GM21528 (cell line): ENCODE results near the gene MEG3.
"Not testable (repeated sequence)": the region's sequence is repeated elsewhere in the genome, so short reads cannot be mapped to it uniquely, and the experiment has no call there.

ENCODE experiments used
- ATAC-seq: cut with Tn5 transposase; IDR thresholded peaks from one replicate; pipeline ENCODE4 v1.9.1; 2021; ENCODE audit warnings: mild to moderate bottlenecking, moderate library complexity; ENCODE audit not compliant: unreplicated experiment, low FRiP score

Gene MEG3

DNA sequence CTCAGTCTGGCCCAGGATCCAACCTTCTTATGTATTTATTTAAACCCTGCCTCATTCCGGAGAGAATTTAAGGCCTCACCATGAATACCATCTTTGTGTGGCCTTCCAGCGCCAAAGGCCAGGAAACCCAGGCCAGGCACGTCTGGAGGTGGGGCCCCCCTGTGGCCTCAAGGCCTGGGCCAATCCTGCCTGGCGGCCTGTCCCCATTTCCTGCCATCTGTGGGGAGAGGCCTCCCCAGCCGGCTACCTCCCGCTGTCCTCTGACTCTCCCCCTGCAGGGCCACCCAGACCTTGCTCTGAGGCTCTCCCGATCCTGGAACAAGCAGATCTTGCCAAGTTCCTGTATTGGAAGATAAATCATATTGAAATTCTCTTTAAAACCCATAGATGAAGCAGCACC lies 37.4 kb upstream of the MEG3 start:
- ATAC-seq, result no peak

- ATAC-seq, result no peak
These were observed 37.0 kb upstream of the MEG3 start for GRCh38 chr14:100788942-100789341.

DNA sequence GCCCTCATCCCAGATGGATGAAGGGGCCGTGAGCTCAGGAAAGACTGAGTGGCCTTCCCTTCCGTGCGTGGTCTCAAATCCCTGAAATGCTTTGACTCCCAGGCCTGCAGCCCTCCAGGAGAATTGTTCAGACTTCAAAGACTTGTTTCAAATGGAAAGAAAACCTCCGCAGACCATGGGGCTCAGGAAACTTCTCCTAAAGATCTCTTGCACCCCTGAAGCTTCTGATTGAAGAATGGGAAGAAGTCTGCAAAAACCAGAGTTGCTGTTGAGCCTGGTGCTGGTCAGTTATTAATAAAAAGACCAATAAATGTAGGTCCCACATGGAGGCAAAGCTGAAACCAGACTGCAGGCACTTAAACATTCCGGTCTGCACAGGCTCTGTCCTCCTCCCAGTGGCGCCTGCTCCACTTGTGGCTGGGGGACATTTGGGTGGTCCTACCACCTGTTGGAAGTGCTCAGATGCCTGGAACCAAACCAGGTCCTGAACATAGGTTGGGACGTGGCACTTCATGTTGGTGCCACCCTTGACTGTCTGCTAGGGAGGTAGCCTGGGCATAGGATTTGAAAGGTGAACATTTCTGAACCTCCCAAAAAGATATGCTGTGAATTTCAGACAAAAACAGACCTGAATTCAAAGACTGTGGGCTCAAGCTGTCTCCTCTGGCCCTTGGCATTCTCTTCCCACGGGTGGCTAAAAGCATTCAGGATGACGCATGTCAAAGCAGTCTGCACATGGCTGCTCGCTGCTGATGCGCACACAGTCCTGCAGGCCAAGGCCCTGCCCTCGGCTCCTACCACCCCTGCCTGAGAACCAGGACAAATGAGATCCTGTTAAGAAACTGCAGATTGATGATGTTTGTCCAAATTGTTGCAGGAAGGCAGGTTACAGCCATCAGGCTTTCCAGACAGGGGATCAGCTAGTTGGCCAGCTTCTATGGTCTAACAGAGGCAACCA lies 36.2 kb upstream of the MEG3 start:
- ATAC-seq, result no peak

- no peak for ATAC-seq
These were observed 35.2 kb upstream of the MEG3 start for GRCh38 chr14:100790502-100791347.

- ATAC-seq, result no peak
These were observed 34.6 kb upstream of the MEG3 start for GRCh38 chr14:100791348-100791735.

GRCh38 chr14:100791995-100792394 lies 33.9 kb upstream of the MEG3 start:
- no peak for ATAC-seq

- no peak for ATAC-seq
These were observed 29.0 kb upstream of the MEG3 start for GRCh38 chr14:100796946-100797345.

- no peak for ATAC-seq
These were observed 25.9 kb upstream of the MEG3 start for GRCh38 chr14:100800041-100800440.

- ATAC-seq, result not testable (repeated sequence)
These were observed 24.5 kb upstream of the MEG3 start for GRCh38 chr14:100801433-100801832.

- ATAC-seq, result no peak
These were observed 23.7 kb upstream of the MEG3 start for GRCh38 chr14:100802179-100802578.

GRCh38 chr14:100802766-100803165 lies 23.2 kb upstream of the MEG3 start:
- no peak for ATAC-seq

DNA sequence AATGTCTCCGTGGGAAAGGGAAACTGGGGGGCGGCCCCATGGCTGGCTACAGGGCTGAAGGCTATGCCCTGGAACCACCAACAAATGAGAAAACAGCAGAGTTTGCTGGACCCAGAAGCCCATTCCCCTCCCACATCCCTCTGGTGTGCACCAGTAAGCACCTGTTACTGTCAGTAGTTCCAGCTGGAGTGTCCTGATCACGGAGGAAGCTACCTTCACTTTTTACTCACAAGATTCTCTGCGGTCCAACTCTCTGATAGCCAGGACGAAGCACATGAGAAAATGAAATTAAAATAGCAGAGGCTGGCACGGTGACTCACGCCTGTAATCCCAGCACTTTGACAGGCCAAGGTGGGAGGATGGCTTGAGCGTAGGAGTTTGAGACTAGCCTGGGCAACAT lies 22.7 kb upstream of the MEG3 start:
- ATAC-seq, result no peak

DNA sequence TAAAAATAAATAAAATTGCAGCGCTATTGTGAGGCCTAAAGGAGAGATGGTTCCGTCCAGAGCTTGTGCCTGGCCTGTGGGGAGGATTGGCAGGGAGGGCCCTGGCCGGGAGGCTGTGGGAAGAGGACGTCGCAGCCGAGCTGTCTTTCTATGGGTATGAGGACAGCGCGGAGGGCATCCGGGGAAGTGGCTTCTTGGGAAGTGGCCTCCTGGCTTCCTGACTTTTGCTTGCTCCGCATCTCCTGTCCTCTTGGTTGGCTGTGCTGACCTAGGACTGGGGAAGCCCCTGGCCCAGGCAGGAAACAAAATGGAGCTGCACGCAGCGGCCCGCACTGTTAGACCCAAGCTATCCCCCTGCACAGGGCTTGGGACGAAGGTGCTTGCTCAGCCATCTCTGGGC lies 22.2 kb upstream of the MEG3 start:
- no peak for ATAC-seq

DNA sequence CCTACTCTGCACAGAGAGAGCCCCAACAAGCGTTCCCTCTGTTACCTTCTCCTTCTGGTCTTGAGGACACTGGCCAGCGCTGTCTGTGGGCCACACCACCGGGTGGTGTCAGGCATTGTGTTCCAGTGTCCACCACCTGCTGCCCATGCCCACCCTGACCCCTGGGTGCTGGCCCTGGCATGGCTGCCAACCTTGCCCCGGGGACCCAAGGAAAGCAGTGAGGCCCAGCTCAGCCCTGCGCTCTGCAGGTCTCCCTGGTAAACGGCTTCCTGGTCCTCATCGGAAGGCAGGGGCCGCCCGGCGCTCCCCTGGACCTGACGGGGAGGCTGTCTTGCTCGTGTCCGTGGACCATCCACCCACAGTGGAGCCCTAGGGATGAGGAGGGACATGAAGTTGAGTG lies 21.8 kb upstream of the MEG3 start:
- no peak for ATAC-seq

DNA sequence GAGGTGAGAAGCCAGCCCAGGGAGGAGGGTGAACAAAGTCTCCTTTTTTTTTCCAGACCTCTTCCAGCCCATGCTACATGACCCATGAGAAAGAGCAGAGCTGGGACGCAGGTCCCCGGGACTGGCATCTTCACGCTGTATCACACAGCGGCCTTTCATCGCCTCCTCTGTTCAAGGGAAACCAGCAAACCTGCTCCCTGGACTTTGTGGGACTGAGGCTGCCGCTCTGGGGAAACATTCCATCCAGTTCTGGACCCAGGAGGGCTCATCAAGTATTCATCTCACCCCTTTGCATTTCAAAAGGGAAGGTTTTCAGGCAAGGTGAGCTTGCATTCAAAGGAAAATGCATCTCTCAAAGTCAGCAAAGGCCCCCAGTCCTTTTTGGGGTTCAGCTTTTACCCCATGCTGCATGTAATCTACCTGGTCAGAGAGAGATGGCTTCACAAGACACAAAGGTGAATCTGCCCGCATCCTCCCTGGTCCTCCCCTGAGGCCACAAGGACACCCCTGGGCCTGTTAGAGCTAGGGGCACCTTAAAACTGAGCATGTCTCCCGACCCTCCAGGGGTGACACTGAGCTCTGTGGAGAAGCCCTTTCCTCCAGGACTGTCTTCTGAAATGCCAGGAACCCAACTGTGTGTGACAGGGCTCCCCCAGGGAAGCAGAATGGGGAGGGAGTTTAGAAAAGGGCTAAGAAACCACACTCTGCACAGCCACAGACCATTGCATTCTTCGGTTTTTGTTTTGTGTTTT lies 21.2 kb upstream of the MEG3 start:
- no peak for ATAC-seq

DNA sequence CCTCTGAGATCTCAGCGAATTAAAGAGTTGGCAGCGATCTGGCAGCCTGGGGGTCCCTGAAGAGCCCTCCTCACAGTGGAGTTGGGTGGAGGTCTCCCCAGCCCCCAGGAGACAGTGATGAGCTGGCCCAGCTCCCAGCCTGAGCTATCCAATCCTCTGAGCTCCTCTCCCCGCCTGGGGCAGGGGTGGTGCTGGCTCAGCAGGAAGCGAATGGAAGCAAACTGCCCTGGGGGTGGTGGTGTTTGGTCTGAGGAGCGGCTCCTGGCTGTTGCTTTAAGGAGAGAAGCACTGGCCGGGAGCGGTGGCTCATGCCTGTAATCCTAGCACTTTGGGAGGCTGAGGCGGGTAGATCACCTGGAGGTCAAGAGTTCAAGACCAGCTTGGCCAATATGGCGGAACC lies 19.5 kb upstream of the MEG3 start:
- no peak for ATAC-seq

GRCh38 chr14:100807496-100807895 lies 18.4 kb upstream of the MEG3 start:
- ATAC-seq, result no peak

GRCh38 chr14:100807979-100808734 lies 17.8 kb upstream of the MEG3 start:
- ATAC-seq, result no peak

DNA sequence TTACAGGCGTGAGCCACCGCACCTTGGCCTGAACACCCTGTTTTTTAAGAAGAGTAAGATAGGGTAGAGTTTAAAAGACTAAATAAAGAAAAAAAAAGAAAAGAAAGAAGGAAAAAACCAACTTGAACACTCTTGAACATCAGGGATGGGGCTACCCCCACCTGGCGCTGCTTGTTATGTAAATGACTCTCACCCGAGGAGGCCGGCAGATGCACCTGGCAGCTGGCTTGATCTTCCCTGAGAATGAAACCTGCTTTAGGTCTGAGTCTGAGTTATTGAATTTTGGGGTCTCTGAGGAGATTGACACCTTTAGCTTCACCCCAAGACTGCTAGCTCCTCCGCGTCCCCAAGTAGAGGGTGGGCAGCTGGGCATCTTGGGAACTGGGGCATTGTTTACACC lies 15.5 kb upstream of the MEG3 start:
- no peak for ATAC-seq

GRCh38 chr14:100810861-100811461 lies 15.0 kb upstream of the MEG3 start:
- ATAC-seq, result no peak
